Measurements from ENCODE around the gene RAB34.

DNA sequence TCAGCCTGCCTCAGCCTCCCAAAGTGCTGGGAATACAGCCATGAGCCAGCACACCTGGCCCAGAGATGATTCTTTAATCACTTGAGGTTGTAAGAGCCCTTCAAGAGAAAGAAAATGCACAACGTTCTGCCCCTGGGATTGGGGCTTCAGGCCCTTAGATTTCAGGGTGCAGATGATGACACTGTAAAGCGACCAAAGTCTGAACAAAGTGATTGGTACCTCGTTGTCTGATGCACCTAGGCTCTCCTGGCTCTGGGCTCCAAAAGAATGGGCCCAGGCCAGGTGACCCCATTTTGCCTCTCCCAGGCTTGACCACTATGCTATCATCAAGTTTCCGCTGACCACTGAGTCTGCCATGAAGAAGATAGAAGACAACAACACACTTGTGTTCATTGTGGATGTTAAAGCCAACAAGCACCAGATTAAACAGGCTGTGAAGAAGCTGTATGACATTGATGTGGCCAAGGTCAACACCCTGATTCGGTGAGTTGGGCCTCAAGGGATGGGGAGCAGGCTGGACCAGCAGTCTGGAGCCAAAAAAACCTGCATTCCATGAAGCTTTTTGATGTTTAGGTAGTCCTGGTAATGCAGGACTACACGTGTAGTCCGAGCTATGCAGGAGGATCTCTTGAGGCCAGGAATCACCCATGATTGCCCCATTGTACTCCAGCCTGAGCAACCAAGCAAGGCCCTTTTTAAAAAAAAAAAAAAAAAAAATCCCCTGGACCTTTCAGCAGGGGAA is 4.9 kb upstream of the RAB34 start:
- TF ChIP-seq POLR2AphosphoS5 (IDR thresholded peaks at IDR 0.05) (no peak), EP300 (IDR thresholded peaks at IDR 0.05) (no peak)
- TF ChIP-seq, protein P1, sequence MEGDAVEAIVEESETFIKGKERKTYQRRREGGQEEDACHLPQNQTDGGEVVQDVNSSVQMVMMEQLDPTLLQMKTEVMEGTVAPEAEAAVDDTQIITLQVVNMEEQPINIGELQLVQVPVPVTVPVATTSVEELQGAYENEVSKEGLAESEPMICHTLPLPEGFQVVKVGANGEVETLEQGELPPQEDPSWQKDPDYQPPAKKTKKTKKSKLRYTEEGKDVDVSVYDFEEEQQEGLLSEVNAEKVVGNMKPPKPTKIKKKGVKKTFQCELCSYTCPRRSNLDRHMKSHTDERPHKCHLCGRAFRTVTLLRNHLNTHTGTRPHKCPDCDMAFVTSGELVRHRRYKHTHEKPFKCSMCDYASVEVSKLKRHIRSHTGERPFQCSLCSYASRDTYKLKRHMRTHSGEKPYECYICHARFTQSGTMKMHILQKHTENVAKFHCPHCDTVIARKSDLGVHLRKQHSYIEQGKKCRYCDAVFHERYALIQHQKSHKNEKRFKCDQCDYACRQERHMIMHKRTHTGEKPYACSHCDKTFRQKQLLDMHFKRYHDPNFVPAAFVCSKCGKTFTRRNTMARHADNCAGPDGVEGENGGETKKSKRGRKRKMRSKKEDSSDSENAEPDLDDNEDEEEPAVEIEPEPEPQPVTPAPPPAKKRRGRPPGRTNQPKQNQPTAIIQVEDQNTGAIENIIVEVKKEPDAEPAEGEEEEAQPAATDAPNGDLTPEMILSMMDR (IDR thresholded peaks at IDR 0.05) = no peak

Data from sigmoid colon (tissue), 4 donors.